ENCODE data around the gene STX17.

Gene STX17

DNA sequence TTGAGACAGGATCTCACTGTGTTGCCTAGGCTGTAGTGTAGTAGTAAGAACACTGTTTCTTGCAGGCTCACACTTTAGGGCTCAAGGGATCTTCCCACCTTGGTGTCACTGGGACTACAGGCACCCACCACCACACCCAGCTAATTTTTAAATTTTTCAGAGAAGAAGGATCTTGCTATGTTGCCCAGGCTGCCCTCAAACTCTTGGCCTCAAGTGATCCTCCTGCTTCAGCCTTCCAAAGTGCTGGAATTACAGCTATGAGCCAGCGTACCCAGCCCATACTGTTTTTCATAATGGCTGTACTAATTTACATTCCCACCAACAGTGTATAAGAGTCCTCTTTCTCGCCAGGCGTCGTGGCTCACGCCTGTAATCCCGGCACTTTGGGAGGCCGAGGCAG lies 5.1 kb downstream of the STX17 start:
- no peak for DNase-seq

DNA sequence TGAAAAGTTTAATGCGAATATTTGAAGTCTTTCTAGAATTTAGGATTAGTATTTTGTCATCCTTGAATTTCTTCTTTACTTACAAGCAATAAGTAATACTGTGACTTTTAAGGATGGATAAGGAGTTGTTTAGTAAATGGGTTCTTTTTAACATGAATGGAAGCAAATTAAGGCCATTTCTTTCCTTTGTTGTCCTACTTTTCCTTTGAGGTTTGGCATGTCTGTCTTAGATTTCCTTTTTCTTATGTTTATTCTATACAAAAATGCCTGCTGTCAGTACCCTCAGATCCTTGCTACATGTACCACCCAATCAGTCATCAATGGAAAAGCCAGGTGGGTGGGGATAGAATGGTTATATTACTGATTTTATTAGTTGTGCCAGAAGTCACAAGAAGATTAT lies 10.2 kb downstream of the STX17 start:
- DNase-seq: no peak

DNA sequence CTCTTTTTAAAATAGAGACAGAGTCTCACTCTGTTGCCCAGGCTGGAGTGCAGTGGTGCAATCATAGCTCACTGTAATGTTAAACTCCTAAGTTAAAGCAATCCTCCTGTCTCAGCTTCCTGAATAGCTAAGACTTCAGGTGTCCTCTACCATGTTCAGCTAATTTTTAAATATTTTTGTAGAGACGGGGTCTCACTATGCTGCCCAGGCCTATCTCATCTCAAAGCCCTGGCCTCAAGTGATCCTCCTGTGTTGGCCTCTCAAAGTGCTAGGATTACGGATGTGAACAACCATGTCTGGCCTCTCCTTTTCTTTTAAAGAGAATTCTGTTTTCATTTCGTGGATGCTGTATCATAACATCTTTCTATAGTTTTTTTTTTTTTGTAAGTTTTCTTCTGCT lies 11.7 kb downstream of the STX17 start:
- DNase-seq: no peak

DNA sequence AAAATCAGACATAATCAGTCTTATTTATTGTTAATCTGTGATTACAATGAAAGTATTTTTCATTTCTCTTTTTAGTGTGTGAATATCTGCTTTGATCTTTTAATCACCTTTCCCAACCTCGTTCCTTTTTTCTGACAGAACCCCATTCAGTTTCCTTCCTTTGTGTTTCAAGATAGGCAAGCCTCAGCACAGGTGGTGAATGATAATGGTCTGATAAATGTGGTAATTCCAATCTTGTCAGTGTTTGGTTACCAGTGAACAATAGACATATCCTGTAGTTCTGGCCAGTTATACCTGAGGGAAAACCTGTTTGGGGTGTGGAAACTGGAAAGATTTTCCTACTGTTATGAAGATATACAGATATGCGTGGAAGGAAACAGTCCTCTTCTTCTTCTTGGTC lies 13.5 kb downstream of the STX17 start:
- no peak for DNase-seq

- no peak for DNase-seq
Observed at GRCh38 chr9:99921875-99922710, 15.6 kb downstream of the STX17 start.

DNA sequence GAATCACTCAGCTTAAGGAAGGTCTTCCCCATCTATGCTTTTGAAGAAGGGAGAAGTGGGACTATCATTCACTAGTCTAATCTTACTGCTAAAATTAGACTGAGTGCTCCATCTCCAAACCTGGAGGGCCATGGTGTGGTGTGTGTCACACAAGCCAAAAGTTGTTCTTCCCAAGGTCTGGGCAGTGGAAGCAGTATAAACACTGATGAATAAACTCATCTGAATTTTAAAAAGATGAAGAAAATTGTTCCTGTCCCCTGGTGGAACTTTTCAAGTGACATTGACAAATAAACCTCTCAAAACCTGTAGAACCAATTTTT lies 16.2 kb downstream of the STX17 start:
- no peak for DNase-seq

DNA sequence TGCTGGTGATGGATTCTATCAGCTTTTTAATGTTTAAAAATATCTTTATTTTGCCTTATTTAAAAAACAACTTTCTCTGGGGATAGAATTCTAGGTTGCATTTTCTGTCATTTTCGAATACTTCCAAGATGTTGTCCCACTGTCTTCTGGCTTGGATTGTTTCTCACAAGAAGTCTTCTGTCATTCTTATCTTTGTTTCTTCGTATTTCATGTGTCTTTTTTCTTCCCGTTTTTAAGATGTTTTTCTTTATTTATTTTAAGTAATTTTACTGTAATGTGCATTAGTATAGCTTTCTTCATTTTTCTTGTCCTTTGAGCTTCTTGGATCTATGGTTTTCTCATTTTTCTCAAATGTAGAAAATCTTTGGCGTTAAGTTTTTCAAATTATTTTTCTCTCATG lies 19.1 kb downstream of the STX17 start:
- no peak for DNase-seq

GRCh38 chr9:99929652-99930051 lies 23.2 kb downstream of the STX17 start:
- DNase-seq: no peak

- DNase-seq: no peak
Observed at GRCh38 chr9:99931155-99931840, 24.8 kb downstream of the STX17 start.

DNA sequence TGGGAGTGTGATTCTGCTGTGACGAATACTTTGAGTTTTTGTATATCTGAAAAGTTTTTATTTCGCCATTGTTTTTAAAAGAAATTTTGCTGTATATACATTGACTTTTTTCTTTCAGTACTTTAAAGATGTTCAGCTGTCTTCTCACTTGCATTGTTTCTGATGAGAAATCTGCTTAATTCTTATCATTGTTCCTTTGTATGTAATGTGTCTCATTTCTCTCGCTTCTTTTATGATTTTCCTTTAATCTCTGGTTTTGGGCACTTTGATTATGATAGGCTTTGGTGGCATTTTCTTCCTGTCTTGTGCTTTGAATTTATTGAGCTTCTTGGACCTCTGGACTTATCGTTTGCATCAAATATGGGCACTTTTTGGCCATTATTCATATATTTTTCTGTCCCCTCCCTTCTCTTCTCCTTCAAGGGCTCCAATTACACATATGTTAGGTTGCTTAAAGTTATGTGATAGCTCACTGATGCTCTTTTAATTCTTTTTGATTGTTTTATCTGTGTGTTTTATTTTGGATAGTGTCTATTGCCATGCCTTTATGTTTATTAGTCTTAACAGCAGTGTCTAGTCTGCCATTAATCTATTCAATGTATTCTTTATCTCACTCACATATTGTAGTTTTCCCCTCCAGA lies 30.6 kb downstream of the STX17 start:
- DNase-seq: no peak

DNA sequence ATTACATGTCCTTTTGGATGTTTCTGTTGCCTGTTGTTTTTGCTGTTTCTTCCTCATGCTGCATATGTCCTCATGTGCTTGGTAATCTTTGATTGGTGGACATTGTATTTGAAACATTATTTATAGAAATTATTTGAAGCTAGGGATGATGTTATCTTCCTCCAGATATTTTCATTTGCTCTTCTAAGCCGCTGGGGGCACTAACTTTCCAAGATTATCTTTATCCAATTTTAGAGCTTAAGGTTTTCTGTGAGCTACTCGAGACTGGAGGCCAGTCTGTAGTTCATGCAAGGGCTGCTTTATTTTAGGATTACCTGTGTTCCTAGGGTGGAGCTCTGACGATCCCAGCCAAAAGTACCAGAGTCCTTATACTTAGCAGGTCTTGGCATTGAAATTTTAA lies 40.9 kb downstream of the STX17 start:
- DNase-seq: no peak

DNA sequence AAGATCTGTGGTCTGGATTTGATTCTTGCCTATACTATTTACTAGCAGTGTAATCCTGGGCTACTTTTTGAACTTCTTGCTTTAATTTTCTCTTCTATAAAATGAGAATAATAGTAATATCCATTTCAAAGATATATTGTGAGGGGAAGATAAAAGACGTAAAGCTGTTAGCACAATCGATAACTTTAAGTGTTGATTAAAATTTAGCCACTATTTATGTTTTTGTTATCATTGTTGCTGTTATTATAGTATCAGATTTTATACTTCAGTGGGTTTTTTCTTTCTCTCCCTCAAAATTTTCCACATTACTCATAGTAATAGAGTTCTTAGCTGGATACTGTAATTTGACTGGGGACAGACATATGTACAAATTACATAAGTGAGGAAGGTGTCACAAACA lies 42.0 kb downstream of the STX17 start:
- no peak for DNase-seq

DNA sequence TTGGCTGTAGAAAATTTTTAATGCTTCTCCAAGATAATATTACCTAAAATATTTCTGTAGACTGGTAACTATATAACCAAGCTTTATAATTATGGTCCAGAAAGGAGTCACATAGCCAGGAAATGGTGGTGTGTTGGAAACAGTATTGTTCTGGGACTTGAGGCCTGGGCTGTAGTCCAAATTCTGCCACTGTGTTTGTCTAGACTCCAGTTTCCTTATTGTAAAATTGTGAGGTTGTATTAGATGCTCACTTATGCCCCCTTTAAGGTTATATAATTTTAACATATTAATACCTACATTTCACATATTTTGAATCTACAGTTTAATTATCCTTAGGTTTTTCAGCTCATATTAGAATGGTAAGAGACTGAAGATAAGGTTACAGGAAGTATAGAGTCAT lies 42.4 kb downstream of the STX17 start:
- no peak for DNase-seq

DNA sequence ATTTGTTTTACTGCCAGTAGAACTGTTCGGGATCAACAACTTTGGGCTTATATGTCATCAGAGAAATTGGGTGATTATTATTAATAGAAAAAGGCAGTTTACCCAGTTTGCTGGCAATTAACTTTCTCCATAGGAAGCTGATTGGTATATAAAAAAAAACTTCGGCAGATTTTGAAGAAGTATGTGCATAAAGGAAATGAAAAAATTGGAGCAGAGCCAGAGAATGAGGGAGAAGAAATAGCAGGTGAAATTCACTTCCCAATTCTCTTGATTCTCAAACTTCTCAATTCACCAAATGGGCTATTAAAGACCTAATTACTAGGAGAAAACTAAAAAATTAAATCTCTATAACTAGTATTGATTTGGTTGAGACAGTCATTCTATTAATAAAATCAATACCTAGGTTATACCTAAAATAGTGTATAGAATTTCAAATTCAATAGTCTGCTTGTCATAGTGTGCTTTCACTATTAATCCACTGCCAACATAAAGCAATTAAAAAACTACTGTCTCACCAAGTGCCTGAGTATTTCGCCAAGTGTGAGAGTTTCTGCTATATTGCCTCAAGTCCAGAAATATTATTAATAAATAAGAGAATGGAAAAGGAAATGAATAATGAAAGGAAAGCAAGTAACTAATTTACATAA lies 47.5 kb downstream of the STX17 start:
- DNase-seq: no peak

DNA sequence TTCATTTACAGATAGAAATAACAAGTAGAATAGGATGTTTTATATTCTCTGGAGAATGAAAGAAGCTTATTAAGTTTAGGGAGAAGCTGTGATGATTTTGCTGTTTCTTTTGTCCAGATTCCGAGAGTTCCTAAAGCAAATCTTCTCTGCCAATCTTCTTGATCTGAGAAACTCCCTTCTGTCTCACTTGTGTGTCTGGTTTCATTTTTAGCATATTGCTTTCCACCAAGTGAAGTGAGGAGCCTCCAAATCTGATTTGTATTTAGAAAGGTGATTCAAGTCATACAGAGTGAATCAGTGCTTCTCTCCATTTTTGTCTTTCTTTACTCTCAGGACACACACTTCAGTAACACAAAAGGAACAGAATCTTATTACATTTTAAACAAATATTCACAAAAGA lies 48.4 kb downstream of the STX17 start:
- no peak for DNase-seq

DNA sequence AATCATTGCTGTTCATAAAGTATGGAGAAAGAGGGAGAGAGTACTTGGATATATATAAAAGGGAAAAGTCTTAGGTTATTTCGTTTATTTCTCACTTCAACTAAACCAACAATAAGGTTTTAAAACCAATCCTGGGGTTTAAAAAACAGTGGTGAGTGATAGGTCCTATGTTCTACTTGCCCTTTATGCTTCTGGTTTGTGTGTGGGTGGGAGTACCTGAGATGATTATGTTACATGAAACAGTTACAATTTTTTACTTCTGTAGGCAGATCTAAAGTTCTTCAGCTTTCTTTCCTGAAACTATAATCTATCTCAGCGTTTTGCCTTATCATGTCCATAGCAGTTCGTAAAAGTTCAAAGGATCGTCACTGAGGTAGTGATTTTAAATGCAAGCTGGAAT lies 49.2 kb downstream of the STX17 start:
- no peak for DNase-seq

GRCh38 chr9:99962680-99963261 lies 56.3 kb downstream of the STX17 start:
- DNase-seq: no peak

DNA sequence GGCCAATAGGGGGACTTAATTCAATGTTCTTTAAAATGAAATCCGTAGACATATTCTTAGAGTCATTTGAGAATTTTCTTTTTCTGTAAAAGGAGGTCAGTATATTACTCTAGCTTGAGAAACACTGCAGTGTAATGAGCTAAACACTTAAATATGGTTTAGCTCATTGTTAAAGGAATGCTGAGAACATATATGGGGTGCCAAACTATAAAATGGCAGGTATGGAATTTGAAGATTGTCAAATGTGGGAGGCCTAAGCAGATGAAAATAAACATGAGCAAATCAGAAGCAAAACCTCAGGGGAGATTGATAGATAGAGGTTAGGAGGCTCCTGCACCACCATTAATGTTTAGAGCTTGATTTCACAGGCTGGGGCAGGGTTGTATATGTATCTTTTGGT lies 57.9 kb downstream of the STX17 start:
- DNase-seq: peak; percentile 59

DNA sequence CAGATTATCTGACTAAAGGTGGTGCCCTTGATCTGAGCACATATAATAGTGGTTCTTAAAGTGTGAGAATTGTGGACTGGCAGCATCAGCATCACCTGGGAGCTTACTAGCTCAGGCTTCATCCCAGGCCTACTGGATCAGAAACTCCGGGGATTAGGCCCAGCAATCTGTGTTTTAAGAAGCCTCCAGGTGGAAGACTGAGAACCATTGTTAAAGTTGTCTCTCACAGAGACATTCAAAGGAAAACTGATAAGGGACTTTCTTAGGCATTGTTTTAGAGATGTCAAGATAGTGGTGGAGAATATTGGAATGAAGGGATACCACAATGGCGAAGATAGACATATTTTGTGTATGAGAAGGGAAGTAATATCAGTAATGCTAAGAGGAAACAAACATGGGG lies 59.5 kb downstream of the STX17 start:
- DNase-seq: no peak

DNA sequence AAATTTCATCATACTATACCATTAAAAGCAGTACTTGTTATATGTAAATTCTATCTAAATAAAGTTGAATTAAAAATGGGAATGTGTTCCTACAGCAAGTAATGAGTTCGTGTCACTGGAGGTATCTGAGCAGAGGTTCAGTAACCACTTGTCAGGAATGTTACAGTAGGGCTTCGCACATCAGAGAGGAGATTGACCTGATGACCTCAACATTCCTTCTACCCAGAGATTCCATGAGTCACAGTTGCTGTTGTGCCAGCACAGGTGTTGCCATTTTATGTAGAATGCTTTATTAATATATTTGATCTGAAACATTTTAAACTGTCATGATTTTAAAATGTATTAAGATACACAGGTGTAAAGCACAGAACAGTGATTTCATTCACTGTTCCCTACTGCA lies 60.3 kb downstream of the STX17 start:
- peak; percentile 35 for DNase-seq

DNA sequence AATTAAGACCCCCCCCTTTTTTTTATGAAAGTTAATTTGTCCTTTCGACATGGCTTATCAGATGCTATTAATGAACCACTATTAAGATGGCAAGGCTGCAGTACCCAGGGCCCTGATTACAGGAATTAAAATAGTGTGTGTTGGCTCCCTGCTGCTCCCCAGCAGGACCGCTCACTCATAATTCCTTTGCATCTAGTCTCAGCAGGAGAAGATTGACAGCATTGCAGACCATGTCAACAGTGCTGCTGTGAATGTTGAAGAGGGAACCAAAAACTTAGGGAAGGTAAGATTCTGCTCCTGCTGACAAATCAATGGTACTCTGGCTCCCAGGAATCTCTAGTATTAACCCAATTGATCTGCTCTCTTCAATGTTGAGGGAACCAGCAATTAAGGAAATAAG lies 61.0 kb downstream of the STX17 start:
- no peak for DNase-seq

GRCh38 chr9:99970481-99970880 lies 64.0 kb downstream of the STX17 start:
- no peak for DNase-seq

- DNase-seq: no peak
Observed at GRCh38 chr9:99971410-99971809, 65.0 kb downstream of the STX17 start.
